SK-N-MC (cell line): ENCODE measurements around the gene MPRIP.

Experiments used
- EZH2 ChIP-seq: fragments of 200-600 bp; sonication (generic); IDR thresholded peaks from one replicate; pipeline ENCODE4 v1.6.1; 2017; ENCODE audit warnings: antibody characterized with exemption
- POLR2AphosphoS5 ChIP-seq: IDR thresholded peaks from 2 replicates; pipeline ENCODE4 v1.6.1; 2012; ENCODE audit warnings: mild to moderate bottlenecking, low read depth, low read length, borderline replicate concordance

- TF ChIP-seq EZH2 = no peak
- TF ChIP-seq POLR2AphosphoS5 = no peak
Observed at GRCh38 chr17:16999931-17000625, 42.2 kb upstream of the MPRIP start.
